ENCODE data around the gene UBASH3B.

UBASH3B gene

GRCh38 chr11:122649116-122649515 lies 6.4 kb upstream of the UBASH3B start:
- DNase-seq = peak; percentile 75

GRCh38 chr11:122650619-122651018 lies 4.9 kb upstream of the UBASH3B start:
- no peak for DNase-seq

DNA sequence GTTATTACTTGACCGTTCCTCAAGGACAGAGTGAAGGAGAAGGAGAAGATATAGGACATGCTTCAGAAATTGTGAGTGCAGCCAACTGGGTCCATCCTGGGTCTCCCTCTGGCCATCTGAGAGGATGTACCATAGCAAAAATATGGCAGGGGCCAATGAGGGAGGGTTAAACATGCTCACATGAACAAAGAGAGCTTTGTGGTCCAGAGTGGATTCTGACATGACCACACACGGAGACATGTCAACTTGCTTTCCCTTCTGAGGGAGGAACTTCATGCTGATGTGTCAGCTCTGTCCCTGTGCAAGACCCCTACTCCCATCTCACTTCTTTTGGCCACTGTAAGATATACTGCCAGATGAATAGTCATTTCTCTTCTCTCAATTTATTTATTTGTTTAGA lies 3.0 kb upstream of the UBASH3B start:
- no peak for DNase-seq

DNA sequence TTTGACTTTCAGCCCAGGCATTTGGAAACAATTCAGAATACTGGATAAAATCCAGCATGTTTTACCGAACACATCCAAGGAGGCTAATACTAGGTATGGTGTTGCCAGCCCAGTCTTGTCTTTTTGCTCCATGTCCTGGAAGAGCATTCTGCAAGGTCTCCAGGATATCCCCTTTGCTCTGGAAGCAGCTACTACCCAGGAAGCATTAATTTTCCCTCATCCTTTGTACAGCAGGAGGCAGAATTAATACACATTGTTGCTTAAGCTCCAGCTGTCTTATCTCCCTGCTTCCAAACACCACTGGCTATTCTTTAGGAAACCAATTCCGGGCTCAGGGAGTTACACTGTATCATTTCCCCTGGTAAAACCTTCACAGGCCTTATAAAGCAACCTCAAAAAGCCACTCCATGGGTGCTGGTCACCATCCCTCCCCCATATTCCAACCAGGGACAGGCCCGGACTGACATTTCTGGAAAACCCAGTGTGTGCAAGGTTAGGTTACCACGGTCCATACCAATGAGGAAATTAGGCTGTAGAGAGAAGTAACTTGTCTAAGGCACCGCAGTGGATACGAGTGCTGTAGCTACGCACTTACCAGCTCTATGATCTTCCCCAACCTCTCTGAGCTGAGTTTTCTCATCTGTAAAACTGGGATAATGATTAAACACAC lies 1.5 kb upstream of the UBASH3B start:
- peak; percentile 34 for DNase-seq

- DNase-seq = peak; percentile 64
These were observed 630 bp downstream of the UBASH3B start for GRCh38 chr11:122656073-122656630.

DNA sequence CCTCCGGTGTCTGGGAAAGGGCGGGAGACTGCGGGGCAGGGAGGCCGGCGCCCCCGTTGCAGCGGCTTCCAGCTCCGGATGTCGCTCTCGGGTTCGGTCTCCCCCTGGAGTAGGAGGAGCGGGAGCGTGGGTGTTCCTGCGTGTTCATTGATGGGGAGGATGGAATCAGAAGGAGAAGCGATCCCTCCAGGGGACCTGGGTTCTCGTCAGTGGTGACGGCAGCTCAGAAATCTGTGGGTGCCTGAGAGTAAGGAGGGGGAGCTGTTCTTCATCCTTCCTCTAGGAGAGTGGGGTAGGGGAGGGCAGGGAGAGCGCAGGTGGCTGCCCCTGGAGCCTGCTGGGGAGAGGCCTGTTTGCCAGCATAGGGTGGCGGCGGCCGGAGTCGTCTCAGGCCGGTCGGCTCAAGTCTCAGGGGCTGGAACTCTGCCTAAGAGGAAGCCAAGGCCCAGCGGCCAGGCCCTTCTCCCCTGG lies 1.1 kb downstream of the UBASH3B start:
- DNase-seq = no peak

DNA sequence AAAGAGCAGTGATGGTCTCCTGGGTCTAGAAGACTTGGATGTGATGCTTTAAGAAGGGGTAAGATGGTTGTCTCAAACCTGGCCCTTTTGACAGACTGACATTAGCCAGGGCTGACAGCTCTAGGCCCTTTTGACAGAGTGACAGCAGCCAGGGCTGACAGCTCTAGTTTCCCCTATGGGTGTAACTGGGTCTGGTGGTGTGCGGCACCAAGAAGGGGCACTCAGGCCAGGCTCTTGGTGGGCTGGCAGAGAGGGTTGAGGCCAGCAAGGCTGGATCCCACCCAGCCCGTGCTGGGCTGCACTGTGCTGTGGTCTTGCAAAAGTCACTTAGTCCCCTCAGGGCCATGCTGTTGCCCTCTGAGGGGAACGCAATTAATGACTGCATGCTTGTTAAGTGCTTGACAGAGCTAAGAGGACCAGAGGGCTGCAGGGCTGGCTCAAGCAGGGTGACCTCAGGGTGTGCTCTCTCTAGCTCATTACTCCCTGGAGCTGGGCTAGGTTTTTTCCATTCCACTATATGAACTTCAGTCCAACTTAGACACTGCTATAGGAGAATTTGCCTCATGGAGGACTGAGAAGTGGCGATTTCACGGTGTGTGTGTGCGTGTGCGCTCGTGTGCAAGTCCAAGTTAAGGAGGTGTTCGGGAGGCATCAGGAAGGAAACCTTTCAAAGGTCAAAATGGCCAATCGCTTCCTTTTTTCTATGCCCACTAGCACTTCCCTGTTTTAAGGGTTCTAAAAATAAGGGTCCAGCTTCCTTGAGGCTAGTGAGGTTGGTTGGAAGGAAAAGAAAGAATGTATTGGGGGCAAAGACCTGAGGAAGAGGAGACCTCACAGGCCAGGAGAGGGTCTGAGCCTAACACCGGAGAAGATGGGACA lies 4.4 kb downstream of the UBASH3B start:
- DNase-seq = no peak

DNA sequence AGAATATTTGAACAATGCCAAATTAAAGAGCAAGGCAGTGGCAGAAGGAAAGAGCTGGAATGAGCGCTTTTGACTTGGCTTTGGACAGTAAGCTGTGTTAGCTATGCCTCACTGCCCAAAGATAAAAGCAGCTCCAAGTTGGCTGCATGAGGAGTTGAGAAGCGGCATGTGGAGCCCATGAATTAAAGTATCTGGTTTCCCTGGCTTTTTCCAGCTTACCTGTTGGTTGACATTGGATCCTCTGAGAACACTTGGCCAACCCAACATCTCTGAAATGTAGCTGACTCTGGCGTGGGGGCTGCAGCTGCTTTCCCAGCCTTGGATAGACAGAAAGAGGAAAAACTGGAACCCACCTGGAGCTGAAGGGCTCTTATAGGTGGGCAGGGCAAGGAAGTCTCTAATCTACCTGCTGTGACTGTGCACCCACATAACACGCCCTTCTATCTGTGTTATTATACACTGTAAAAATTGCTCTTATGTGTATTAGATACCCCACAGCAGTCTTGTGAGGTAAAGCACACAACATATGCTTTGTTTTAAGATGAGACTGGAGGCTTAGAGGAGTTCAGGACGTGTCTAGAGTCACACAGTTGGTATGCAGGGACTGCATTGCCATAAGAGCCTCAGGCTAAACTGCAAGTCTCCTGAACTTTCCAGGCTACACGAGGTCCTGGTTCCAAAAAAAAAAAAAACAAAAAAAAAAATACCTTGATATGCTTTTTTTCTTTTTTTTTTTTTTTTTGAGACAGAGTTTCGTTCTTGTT lies 5.8 kb downstream of the UBASH3B start:
- peak; percentile 83 for DNase-seq

- DNase-seq = no peak
These were observed 7.7 kb downstream of the UBASH3B start for GRCh38 chr11:122663056-122663740.

DNA sequence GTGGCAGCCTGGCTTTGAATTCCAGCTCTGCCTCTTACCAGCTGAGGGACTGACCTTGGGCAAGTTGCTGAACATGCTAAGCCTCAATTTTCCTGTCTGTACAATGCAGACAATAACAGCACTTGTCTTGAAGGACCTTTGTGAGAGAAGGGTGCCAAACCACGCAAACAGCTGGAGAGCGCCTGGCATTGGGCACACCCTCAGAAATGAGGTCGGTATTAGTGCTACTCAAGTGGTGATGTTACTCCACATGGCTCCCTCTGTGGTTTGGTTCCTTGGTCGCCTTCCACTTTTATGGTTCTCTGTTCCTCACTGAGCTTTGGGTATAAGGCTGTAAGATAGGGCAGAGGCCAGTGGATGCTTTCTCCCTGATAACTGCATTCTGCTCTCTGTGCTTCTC lies 8.2 kb downstream of the UBASH3B start:
- no peak for DNase-seq

DNA sequence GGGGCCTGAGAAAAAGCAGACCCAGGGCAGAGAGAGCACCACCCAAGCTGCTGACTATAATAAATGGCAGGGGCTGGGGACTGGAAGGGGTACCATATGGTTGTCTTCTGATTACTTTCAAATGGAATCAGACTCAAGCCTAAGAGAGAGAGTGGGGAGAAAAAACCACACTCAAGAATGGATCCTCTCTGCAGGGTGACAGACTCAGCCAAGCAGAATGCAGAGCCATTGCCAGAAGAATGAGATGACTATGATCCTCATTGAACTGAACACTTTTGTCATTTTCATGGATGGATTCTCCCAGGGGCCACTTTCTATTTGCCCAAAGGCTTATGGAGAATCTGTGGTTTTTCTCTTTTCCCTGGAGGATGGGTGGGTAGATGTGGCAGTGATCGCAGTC lies 8.7 kb downstream of the UBASH3B start:
- DNase-seq = peak; percentile 44

- no peak for DNase-seq
These were observed 10.3 kb downstream of the UBASH3B start for GRCh38 chr11:122665861-122666260.

GRCh38 chr11:122666743-122667142 lies 11.2 kb downstream of the UBASH3B start:
- no peak for DNase-seq

DNA sequence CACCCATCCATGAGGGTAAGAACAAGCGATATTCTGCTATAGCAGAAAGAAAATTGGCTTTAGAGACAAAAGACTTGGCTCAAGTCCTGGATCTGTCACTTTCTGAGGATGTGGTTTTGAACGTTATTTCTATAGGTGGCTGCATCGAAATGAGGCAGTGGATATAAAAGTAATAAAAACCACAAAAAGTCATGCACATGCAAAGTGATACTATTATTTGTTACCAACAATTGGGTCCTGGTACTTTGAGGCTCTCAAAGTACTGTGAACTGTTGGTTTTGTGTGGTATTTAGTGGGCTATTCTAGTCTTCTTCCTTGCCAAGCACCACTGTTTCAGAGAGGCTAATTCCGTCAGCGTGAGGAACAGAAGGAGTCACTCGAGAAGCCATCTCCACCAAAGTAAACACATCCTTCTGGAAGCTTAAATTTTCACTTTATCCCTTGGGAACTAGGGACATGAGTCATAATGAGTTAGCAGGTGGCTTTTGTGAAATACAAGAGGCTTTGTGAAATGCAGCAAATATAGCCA lies 13.1 kb downstream of the UBASH3B start:
- no peak for DNase-seq

- no peak for DNase-seq
These were observed 14.6 kb downstream of the UBASH3B start for GRCh38 chr11:122670131-122670530.

GRCh38 chr11:122671400-122671891 lies 15.9 kb downstream of the UBASH3B start:
- no peak for DNase-seq

DNA sequence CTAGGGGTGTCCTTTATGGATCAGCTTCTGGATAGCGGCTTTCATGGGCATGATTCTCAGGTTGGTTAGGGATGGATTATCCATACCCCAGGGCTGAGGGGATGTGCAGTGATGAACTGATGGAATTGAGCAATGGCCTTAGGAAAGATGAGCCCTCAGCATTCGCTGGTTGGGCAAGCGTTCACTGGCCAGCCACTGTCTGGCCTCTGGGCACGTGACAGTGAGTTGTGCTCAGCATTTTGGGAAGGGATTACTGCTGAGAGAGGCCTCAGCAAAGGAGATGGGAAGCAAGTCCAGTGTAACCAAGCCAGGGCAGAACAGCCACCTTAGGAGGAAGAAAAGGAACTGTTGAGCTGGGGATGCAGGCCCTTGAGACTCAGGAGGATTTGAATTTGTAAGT lies 17.4 kb downstream of the UBASH3B start:
- DNase-seq = no peak

- peak; percentile 54 for DNase-seq
These were observed 18.2 kb downstream of the UBASH3B start for GRCh38 chr11:122673701-122674100.

DNA sequence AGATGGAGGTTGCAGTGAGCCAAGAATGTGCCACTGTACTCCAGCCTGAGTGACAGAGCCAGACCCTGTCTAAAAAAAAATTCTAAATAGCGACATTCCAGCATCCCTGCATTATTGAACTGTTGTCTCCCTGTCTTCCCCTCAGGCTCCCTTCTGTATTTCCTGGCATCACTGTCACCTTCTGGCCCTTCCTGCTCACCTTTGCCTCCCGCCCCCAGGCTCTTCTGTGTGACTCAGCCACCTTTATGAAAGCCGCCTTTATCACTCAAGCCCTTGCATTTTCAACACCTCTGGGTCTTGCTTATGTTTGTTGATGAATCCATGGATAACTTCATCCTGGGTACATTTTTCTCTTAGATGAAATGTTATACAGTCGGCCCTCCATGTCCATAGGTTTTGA lies 21.1 kb downstream of the UBASH3B start:
- DNase-seq = no peak

- DNase-seq = no peak
These were observed 21.7 kb downstream of the UBASH3B start for GRCh38 chr11:122677256-122677655.

GRCh38 chr11:122678406-122678805 lies 22.9 kb downstream of the UBASH3B start:
- DNase-seq = no peak

- DNase-seq = no peak
These were observed 23.9 kb downstream of the UBASH3B start for GRCh38 chr11:122679466-122679865.
